Measurements from ENCODE around the gene C1QTNF8.

Gene C1QTNF8

DNA sequence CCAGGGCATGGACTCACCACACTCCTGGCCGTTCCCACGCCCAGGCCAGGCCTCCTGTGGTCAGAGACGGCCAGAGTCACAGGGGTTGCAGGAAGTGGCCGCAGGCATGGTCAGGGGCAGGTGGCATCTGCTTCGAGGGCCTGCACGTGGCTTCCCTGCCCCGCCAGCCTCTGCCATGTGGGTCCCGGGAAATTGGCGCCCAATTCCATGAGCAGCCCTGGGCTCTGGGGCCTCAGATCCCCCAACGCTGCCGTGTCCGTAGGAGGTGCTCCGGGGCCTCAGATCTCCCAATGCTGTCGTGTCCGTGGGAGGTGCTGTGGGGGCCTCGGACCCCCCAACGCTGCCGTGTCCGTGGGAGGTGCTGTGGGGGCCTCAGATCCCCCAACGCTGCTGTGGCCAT lies 33.1 kb downstream of the C1QTNF8 start:
- Histone ChIP-seq H3K4me3 (IDR thresholded peaks at IDR 0.05; ENCODE audit: insufficient read depth, low read depth, low read length) (no peak overlapping the region), H4K20me1 (ENCODE audit: insufficient read depth) (no peaks in the 10 kb centered on the region), H3K27ac (no peak overlapping the region), H3K4me2 (no peak overlapping the region), H3K79me2 (ENCODE audit: insufficient read depth, low read depth) (no peaks in the 10 kb centered on the region), H3K27me3 (ENCODE audit: insufficient read depth, low read depth) (peaks cover 97% of the 10 kb centered on the region), H3K36me3 (ENCODE audit: insufficient read depth) (no peaks in the 10 kb centered on the region), H2AFZ (ENCODE audit: low read depth) (no peak overlapping the region), H3K4me1 (ENCODE audit: low read depth, poor library complexity, severe bottlenecking) (no peaks in the 10 kb centered on the region), H3K9ac (no peak overlapping the region)
- TF ChIP-seq, protein P1, sequence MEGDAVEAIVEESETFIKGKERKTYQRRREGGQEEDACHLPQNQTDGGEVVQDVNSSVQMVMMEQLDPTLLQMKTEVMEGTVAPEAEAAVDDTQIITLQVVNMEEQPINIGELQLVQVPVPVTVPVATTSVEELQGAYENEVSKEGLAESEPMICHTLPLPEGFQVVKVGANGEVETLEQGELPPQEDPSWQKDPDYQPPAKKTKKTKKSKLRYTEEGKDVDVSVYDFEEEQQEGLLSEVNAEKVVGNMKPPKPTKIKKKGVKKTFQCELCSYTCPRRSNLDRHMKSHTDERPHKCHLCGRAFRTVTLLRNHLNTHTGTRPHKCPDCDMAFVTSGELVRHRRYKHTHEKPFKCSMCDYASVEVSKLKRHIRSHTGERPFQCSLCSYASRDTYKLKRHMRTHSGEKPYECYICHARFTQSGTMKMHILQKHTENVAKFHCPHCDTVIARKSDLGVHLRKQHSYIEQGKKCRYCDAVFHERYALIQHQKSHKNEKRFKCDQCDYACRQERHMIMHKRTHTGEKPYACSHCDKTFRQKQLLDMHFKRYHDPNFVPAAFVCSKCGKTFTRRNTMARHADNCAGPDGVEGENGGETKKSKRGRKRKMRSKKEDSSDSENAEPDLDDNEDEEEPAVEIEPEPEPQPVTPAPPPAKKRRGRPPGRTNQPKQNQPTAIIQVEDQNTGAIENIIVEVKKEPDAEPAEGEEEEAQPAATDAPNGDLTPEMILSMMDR (conservative IDR thresholded peaks at IDR 0.05; ENCODE audit: low read depth, low read length) = no peak

DNA sequence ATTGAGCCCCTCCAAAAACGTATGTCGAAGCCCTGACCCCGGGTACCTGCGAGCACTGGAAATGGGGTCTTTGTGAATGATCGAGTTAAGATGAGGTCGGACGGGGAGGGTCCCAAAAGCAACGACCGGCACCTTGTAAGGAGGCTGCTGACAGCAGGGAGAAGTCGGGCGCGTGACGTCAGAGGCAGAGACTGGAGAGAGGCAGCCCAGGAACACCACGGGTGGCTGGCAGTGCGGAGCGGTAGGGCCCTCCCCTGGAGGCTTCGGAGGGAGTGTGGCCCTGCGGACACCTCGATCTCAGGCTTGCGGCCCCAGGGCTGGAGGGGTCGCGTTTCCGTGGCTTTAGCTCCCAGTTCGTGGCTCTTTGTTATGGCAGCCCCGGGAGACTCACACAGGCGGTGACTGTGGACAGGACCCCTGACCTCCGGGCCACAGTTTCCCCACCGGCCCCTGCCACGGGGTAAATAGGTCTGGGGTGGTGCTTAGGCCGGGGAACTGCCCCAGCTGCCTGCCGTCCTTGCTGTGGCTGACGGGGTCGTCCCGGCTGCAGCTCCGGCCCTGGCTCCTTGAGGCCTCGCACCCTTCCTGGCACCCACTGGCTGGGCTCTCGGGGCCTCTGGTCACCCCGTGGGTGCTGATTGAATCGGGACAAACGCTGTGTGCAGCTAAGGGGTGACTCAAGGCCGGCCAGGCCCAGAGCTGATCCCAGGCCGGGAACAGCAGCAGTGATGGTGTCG lies 34.1 kb downstream of the C1QTNF8 start:
- TF ChIP-seq, protein P1 (conservative IDR thresholded peaks at IDR 0.05; ENCODE audit: low read depth, low read length) = no peak
- Histone ChIP-seq H3K27ac (no peak overlapping the region), H4K20me1 (ENCODE audit: insufficient read depth) (no peaks in the 10 kb centered on the region), H3K27me3 (ENCODE audit: insufficient read depth, low read depth) (peaks cover 97% of the 10 kb centered on the region), H3K36me3 (ENCODE audit: insufficient read depth) (no peaks in the 10 kb centered on the region), H3K79me2 (ENCODE audit: insufficient read depth, low read depth) (no peaks in the 10 kb centered on the region), H3K9ac (no peak overlapping the region), H3K4me3 (IDR thresholded peaks at IDR 0.05; ENCODE audit: insufficient read depth, low read depth, low read length) (no peak overlapping the region), H3K4me2 (no peak overlapping the region), H2AFZ (ENCODE audit: low read depth) (no peak overlapping the region), H3K4me1 (ENCODE audit: low read depth, poor library complexity, severe bottlenecking) (no peaks in the 10 kb centered on the region)

DNA sequence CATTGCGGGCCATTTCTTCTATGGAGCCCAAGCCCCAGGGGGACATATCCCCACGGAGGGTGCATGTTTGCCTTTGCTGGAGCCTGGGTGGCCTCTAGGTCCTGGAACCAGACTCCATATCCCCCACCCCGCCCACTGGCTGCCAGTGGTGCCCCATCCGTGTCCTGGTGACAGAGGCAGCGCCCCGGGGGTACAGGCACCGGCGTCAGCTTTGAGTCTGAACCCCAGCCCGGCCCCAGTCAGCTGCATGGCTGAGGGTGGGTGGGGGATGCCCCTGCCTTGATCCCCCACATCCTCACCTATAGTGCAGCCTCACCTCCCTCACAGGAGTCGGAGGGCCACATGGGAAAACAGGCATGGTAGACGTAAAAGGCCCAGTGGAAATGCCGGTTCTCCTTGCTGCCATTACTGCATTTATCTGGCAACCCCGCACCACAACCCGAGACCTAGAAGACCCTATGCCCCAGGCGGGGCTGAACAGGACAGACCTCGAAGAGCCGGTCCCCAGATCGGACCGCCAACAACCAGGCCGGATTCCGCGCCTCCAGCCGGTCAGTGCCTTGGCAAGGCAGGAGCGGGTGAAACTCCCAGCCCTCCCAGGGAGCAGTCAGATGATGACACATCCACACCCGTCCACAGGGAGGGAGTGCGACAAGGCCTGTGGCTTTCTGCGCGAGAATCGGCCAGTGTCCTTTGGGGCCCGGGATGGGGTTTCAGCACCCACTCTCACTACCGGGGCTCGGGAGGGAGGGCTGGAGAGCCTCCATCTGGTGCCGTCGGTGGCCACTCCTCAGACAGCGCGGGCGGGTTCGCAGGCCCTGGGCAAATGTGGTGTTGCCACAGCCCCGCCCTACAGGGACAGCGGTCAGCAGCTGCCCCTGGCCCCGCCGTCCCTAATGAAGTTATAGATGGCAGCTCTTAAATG lies 35.4 kb downstream of the C1QTNF8 start:
- Histone ChIP-seq H3K4me1 (ENCODE audit: low read depth, poor library complexity, severe bottlenecking) (no peaks in the 10 kb centered on the region), H3K36me3 (ENCODE audit: insufficient read depth) (no peaks in the 10 kb centered on the region), H3K4me2 (no peak overlapping the region), H3K27ac (no peak overlapping the region), H3K4me3 (IDR thresholded peaks at IDR 0.05; ENCODE audit: insufficient read depth, low read depth, low read length) (no peak overlapping the region), H3K9ac (no peak overlapping the region), H3K79me2 (ENCODE audit: insufficient read depth, low read depth) (no peaks in the 10 kb centered on the region), H2AFZ (ENCODE audit: low read depth) (no peak overlapping the region), H3K27me3 (ENCODE audit: insufficient read depth, low read depth) (peaks cover 95% of the 10 kb centered on the region), H4K20me1 (ENCODE audit: insufficient read depth) (no peaks in the 10 kb centered on the region)
- TF ChIP-seq, protein P1 (conservative IDR thresholded peaks at IDR 0.05; ENCODE audit: low read depth, low read length) = no peak

DNA sequence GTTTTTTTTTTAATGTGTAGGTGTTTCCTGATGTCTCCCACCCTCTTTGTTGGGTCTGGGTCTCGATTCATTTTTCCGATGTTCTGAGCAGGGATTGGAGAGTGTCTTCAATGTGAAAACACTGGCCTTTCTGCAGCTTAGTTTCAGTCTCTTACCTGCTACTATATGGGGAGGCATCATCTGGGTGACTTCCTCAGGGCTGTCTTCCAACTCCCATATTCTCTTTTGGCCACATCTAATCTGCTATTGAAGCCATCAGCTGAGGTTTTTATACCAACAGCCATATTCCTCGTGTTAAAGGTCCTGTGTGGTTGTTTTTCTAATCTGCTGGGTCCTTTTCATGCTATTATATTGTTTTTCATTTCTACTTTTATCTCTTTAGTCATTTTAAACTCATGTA lies 36.7 kb downstream of the C1QTNF8 start:
- H3K27me3 ChIP-seq (ENCODE audit: insufficient read depth, low read depth) = peaks cover 95% of the 10 kb centered on the region
- no peak overlapping the region for H3K4me3 ChIP-seq (IDR thresholded peaks at IDR 0.05; ENCODE audit: insufficient read depth, low read depth, low read length)
- no peak overlapping the region for H3K27ac ChIP-seq
- no peaks in the 10 kb centered on the region for H3K79me2 ChIP-seq (ENCODE audit: insufficient read depth, low read depth)
- no peak overlapping the region for H3K9ac ChIP-seq
- H2AFZ ChIP-seq (ENCODE audit: low read depth) = no peak overlapping the region
- H4K20me1 ChIP-seq (ENCODE audit: insufficient read depth) = no peaks in the 10 kb centered on the region
- no peaks in the 10 kb centered on the region for H3K36me3 ChIP-seq (ENCODE audit: insufficient read depth)
- no peaks in the 10 kb centered on the region for H3K4me1 ChIP-seq (ENCODE audit: low read depth, poor library complexity, severe bottlenecking)
- no peak overlapping the region for H3K4me2 ChIP-seq
- TF ChIP-seq, protein P1 (conservative IDR thresholded peaks at IDR 0.05; ENCODE audit: low read depth, low read length) = no peak

Measured in KMS-11 (cell line).